MM.1S (cell line): Measurements from ENCODE around the gene DLX1.
A peak's percentile ranks its signal among the peaks of the same experiment; 100 is the strongest.

Experiments
- DNase-seq: peaks from one replicate; pipeline ENCODE4 v3.0.0-alpha.2; 2015
- H2AFZ ChIP-seq: fragments of 300-600 bp; sonication (generic); 2 replicates; pipeline ENCODE4 v1.6.0; 2016; ENCODE audit warnings: antibody characterized with exemption, low read length
- H3F3A ChIP-seq: fragments of 300-600 bp; sonication (generic); 2 replicates; pipeline ENCODE4 v1.6.1; 2016; ENCODE audit warnings: mild to moderate bottlenecking, antibody characterized with exemption, low read length, moderate library complexity, mixed read lengths; ENCODE audit not compliant: insufficient read depth
- H3K27ac ChIP-seq: fragments of 300-600 bp; sonication (generic); 2 replicates; pipeline ENCODE4 v1.5.1; 2016; ENCODE audit warnings: mild to moderate bottlenecking, low read length
- H3K27me3 ChIP-seq: fragments of 300-600 bp; sonication (generic); replicated peaks from 2 replicates; pipeline ENCODE4 v1.6.0; 2016; ENCODE audit warnings: low read length; ENCODE audit not compliant: insufficient read depth
- H3K36me3 ChIP-seq: fragments of 300-600 bp; sonication (generic); replicated peaks from 2 replicates; pipeline ENCODE4 v1.6.1; 2016; ENCODE audit warnings: mild to moderate bottlenecking, low read length, mixed read lengths; ENCODE audit not compliant: insufficient read depth
- H3K4me1 ChIP-seq: fragments of 300-600 bp; sonication (generic); 2 replicates; pipeline ENCODE4 v1.6.1; 2016; ENCODE audit warnings: low read length, mixed read lengths
- H3K4me2 ChIP-seq: fragments of 300-600 bp; sonication (generic); 2 replicates; pipeline ENCODE4 v1.6.0; 2016; ENCODE audit warnings: low read depth, low read length
- H3K4me3 ChIP-seq: fragments of 300-600 bp; sonication (generic); 2 replicates; pipeline ENCODE4 v1.5.1; 2016; ENCODE audit warnings: low read length, mixed read lengths
- H3K79me2 ChIP-seq: fragments of 300-600 bp; sonication (generic); 2 replicates; pipeline ENCODE4 v1.6.1; 2016; ENCODE audit warnings: mixed run types, low read length, mixed read lengths
- H3K9ac ChIP-seq: fragments of 300-600 bp; sonication (generic); 2 replicates; pipeline ENCODE4 v1.6.1; 2016; ENCODE audit warnings: low read length, mixed read lengths
- H3K9me2 ChIP-seq: fragments of 300-600 bp; sonication (generic); replicated peaks from 2 replicates; pipeline ENCODE4 v1.6.1; 2016; ENCODE audit warnings: mild to moderate bottlenecking, low read length, mixed read lengths; ENCODE audit not compliant: insufficient read depth
- H3K9me3 ChIP-seq: fragments of 300-600 bp; sonication (generic); replicated peaks from 2 replicates; pipeline ENCODE4 v1.6.1; 2016; ENCODE audit warnings: mild to moderate bottlenecking, low read length, mixed read lengths; ENCODE audit not compliant: insufficient read depth
- H4K20me1 ChIP-seq: fragments of 300-600 bp; sonication (generic); 2 replicates; pipeline ENCODE4 v1.6.1; 2016; ENCODE audit warnings: mild to moderate bottlenecking, low read length, moderate library complexity, mixed read lengths; ENCODE audit not compliant: insufficient read depth
- CTCF ChIP-seq: fragments of 300-600 bp; sonication (generic); IDR thresholded peaks from 2 replicates; pipeline ENCODE4 v1.5.1; 2016; ENCODE audit warnings: antibody characterized with exemption, low read length, mixed read lengths
- EZH2 ChIP-seq: fragments of 300-600 bp; sonication (generic); optimal IDR thresholded peaks from 2 replicates; pipeline ENCODE3; 2017; ENCODE audit warnings: low read depth, mild to moderate bottlenecking, antibody characterized with exemption, low read length, mixed read lengths
- EZH2phosphoT487 ChIP-seq: fragments of 300-600 bp; sonication (generic); IDR thresholded peaks from 2 replicates; pipeline ENCODE4 v1.6.1; 2018; ENCODE audit warnings: antibody characterized with exemption, low read length

Gene DLX1

GRCh38 chr2:172092716-172093415 lies 7.6 kb downstream of the DLX1 start:
- H3F3A ChIP-seq = no peaks in the 10 kb centered on the region
- no peak overlapping the region for H3K9ac ChIP-seq
- H2AFZ ChIP-seq = no peak overlapping the region
- H3K4me3 ChIP-seq = no peak overlapping the region
- H4K20me1 ChIP-seq = no peaks in the 10 kb centered on the region
- H3K4me1 ChIP-seq = no peaks in the 10 kb centered on the region
- peaks cover 93% of the 10 kb centered on the region for H3K27me3 ChIP-seq
- H3K36me3 ChIP-seq = no peaks in the 10 kb centered on the region
- no peaks in the 10 kb centered on the region for H3K9me2 ChIP-seq
- TF ChIP-seq EZH2phosphoT487 = no peak
- no peak for TF ChIP-seq EZH2
- TF ChIP-seq CTCF = no peak
- H3K9me3 ChIP-seq = no peaks in the 10 kb centered on the region
- DNase-seq = no peak
- no peak overlapping the region for H3K4me2 ChIP-seq
- H3K27ac ChIP-seq = no peak overlapping the region
- H3K79me2 ChIP-seq = no peaks in the 10 kb centered on the region

GRCh38 chr2:172093416-172094293 lies 8.3 kb downstream of the DLX1 start:
- Histone ChIP-seq H3K36me3 (no peaks in the 10 kb centered on the region), H3K4me2 (no peak overlapping the region), H3K9me2 (no peaks in the 10 kb centered on the region), H3K27ac (no peak overlapping the region), H3K9ac (no peak overlapping the region), H2AFZ (no peak overlapping the region), H3K4me3 (no peak overlapping the region), H3K9me3 (no peaks in the 10 kb centered on the region), H3K4me1 (no peaks in the 10 kb centered on the region), H3K79me2 (no peaks in the 10 kb centered on the region), H3F3A (no peaks in the 10 kb centered on the region), H4K20me1 (no peaks in the 10 kb centered on the region), H3K27me3 (peaks cover 93% of the 10 kb centered on the region)
- DNase-seq = no peak
- TF ChIP-seq EZH2 = no peak
- no peak for TF ChIP-seq CTCF
- TF ChIP-seq EZH2phosphoT487 = no peak

GRCh38 chr2:172094294-172095145 lies 9.2 kb downstream of the DLX1 start:
- Histone ChIP-seq H3K4me3 (peak overlapping the region; percentile 73), H3K4me2 (peak overlapping the region; percentile 88), H3K27me3 (peaks cover 92% of the 10 kb centered on the region), H4K20me1 (no peaks in the 10 kb centered on the region), H3K4me1 (no peaks in the 10 kb centered on the region), H2AFZ (peak overlapping the region; percentile 81; the same call in 1 of the 2 replicates), H3K9ac (no peak overlapping the region), H3K27ac (no peak overlapping the region), H3K79me2 (no peaks in the 10 kb centered on the region), H3K9me3 (no peaks in the 10 kb centered on the region), H3K9me2 (no peaks in the 10 kb centered on the region), H3F3A (no peaks in the 10 kb centered on the region), H3K36me3 (no peaks in the 10 kb centered on the region)
- DNase-seq = no peak
- TF ChIP-seq EZH2 (no peak), CTCF (no peak), EZH2phosphoT487 (no peak)
